SK-N-MC (cell line): Measurements from ENCODE around the gene PARVA.

Source experiments
- EZH2 ChIP-seq: fragments of 200-600 bp; sonication (generic); IDR thresholded peaks from one replicate; pipeline ENCODE4 v1.6.1; 2017; ENCODE audit warnings: antibody characterized with exemption
- POLR2AphosphoS5 ChIP-seq: IDR thresholded peaks from 2 replicates; pipeline ENCODE4 v1.6.1; 2012; ENCODE audit warnings: mild to moderate bottlenecking, low read depth, low read length, borderline replicate concordance

DNA sequence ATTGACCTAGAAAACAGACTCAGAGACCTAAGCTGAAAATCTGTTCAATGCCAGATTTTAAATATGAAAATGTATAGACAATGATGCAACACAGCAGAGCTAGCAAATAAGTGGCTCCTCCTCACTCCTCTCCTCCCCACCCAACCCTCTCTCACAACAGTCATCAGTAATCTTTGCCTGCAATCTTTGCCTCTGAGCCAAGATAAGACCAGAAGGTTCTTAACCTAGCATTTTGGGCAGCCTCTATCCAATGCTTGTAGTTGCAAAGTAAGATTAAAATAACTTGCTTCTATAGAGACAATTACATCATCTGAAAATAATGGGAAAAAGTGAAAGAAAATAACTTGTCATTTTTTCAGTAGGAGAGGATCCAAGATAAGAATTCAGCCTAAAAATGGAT lies 117.3 kb downstream of the PARVA start:
- TF ChIP-seq EZH2 = no peak
- no peak for TF ChIP-seq POLR2AphosphoS5
